Measurements from ENCODE around the gene BORCS5. TPM values are rescaled to one million over a fixed set of nuclear protein-coding genes. Genes with fewer than 3 reads are reported as not detected.

The BORCS5 gene
- total and polyA plus RNA-seq, 2 experiments from 2014 or later: 11.3 to 12.6 TPM

- H3K9me2 ChIP-seq (ENCODE audit: insufficient read depth): no peaks in the 10 kb centered on the region
- H3F3A ChIP-seq (replicated peaks; ENCODE audit: low read depth): no peaks in the 10 kb centered on the region
- no peaks in the 10 kb centered on the region for H3K36me3 ChIP-seq (ENCODE audit: insufficient read depth)
- H3K27ac ChIP-seq (ENCODE audit: low read depth): no peak overlapping the region
- H3K4me2 ChIP-seq: no peak overlapping the region
- no peaks in the 10 kb centered on the region; the same call in 1 of the 2 replicates for H4K20me1 ChIP-seq (replicated peaks; ENCODE audit: insufficient read depth)
- Mint-ChIP-seq H3K27ac (no peak overlapping the region), H3K36me3 (ENCODE audit: low read depth) (peaks cover 8% of the 10 kb centered on the region), H3K4me1 (peaks cover 10% of the 10 kb centered on the region), H3K27me3 (ENCODE audit: insufficient read depth, low read depth, poor library complexity) (peaks cover 6% of the 10 kb centered on the region), H3K4me3 (no peak overlapping the region), H3K9me3 (no peaks in the 10 kb centered on the region)
- H3K27me3 ChIP-seq (ENCODE audit: insufficient read depth): no peaks in the 10 kb centered on the region
- no peak overlapping the region for H3K4me3 ChIP-seq
- no peak for ATAC-seq
- H2AFZ ChIP-seq: no peak overlapping the region
- H3K4me1 ChIP-seq (ENCODE audit: insufficient read depth): peaks cover 3% of the 10 kb centered on the region
- H3K79me2 ChIP-seq (replicated peaks; ENCODE audit: insufficient read depth): no peaks in the 10 kb centered on the region
- no peak for TF ChIP-seq REST (IDR thresholded peaks at IDR 0.05; ENCODE audit: unreplicated experiment)
- TF ChIP-seq ZNF114 (CRISPR knock-in tag; IDR thresholded peaks at IDR 0.05): no peak
- no peak for TF ChIP-seq CREB1 (CRISPR knock-in tag; IDR thresholded peaks at IDR 0.05; ENCODE audit: low read depth)
- no peak for TF ChIP-seq EZH2 (IDR thresholded peaks at IDR 0.05; ENCODE audit: low read depth, unreplicated experiment)
- no peak for TF ChIP-seq JUNB (IDR thresholded peaks at IDR 0.05; ENCODE audit: unreplicated experiment)
- no peak for TF ChIP-seq CTCF (conservative IDR thresholded peaks at IDR 0.05; ENCODE audit: low read depth in 2 of 2)
- no peak for TF ChIP-seq POLR2AphosphoS5 (IDR thresholded peaks at IDR 0.05; ENCODE audit: low read depth)
- no peak for TF ChIP-seq NANOG (IDR thresholded peaks at IDR 0.05; ENCODE audit: borderline replicate concordance)
- TF ChIP-seq STAT1 (IDR thresholded peaks at IDR 0.05; ENCODE audit: unreplicated experiment): no peak
- TF ChIP-seq ZNF331 (CRISPR knock-in tag; IDR thresholded peaks at IDR 0.05; ENCODE audit: low read depth): no peak
- TF ChIP-seq EZH2phosphoT487 (IDR thresholded peaks at IDR 0.05; ENCODE audit: unreplicated experiment): no peak
- no peak for TF ChIP-seq ETS1 (IDR thresholded peaks at IDR 0.05)
- no peak for TF ChIP-seq ZNF462 (CRISPR knock-in tag; IDR thresholded peaks at IDR 0.05)
- no peak for DNase-seq (ENCODE audit: low spot score)
These were observed 84.5 kb downstream of the BORCS5 start for GRCh38 chr12:12441429-12441807.
